Measurements from ENCODE around the gene TMEM39B. TPM values are rescaled to one million over a fixed set of nuclear protein-coding genes. Genes with fewer than 3 reads are reported as not detected.

TMEM39B gene
- total and polyA plus RNA-seq, 2 donors (not counting 3 experiments of a cell fraction or from before 2014, with no cell fraction given), result 47.3 to 64.3 TPM

- Histone ChIP-seq H3K4me3 (replicated peaks in 1 of 3; ENCODE audit: insufficient read depth in 1 of 3, low read depth in 1 of 3, low read length in 3 of 3) (no peak overlapping the region), H3K36me3 (ENCODE audit: control insufficient read depth in 2 of 2, extremely low read depth in 1 of 2, insufficient read depth in 2 of 2, low read length in 2 of 2) (peaks cover 26 to 38% of the 10 kb centered on the region in 2 experiments), H3K9me3 (replicated peaks; ENCODE audit: control insufficient read depth, insufficient read depth, low read length) (no peaks in the 10 kb centered on the region), H2AFZ (ENCODE audit: low read depth, low read length) (no peak overlapping the region), H3K9me1 (replicated peaks; ENCODE audit: control insufficient read depth, extremely low read depth, insufficient read depth, low read length) (no peaks in the 10 kb centered on the region), H3K27me3 (ENCODE audit: control insufficient read depth in 2 of 2, insufficient read depth in 2 of 2, low read length in 2 of 2) (no peaks in the 10 kb centered on the region), H3K79me2 (ENCODE audit: control insufficient read depth, insufficient read depth, low read length) (peaks cover 35% of the 10 kb centered on the region), H4K20me1 (replicated peaks; ENCODE audit: control insufficient read depth, extremely low read depth, insufficient read depth, low read length) (no peaks in the 10 kb centered on the region), H3K4me1 (ENCODE audit: control insufficient read depth, extremely low read depth, insufficient read depth, low read length) (no peaks in the 10 kb centered on the region), H3K9ac (replicated peaks; ENCODE audit: extremely low read depth, insufficient read depth, low read length) (no peak overlapping the region), H3K4me2 (ENCODE audit: insufficient read depth, low read length) (no peak overlapping the region), H3K27ac (ENCODE audit: insufficient read depth, low read depth, low read length) (no peak overlapping the region)
- intact Hi-C loops (cut with micrococcal nuclease) (no loop called here), dilution Hi-C loops (cut with MboI; ENCODE audit: extremely low pct_ligation_motif_present, low sequenced_read_pairs) (no loop called here)
- BruUV-seq (replicated peaks), result no TSS peak
- DNase-seq (ENCODE audit: low read depth, low spot score), result no peak
- POLR2A ChIA-PET, result no interaction called here
- no peak for FAIRE-seq
- no peak for TF ChIP-seq JUN (IDR thresholded peaks at IDR 0.05; ENCODE audit: borderline replicate concordance, insufficient read depth, insufficient read length, low read depth)
- TF ChIP-seq GATA2 (IDR thresholded peaks at IDR 0.05; ENCODE audit: insufficient read depth, insufficient read length, low read depth, low read length), result no peak
- TF ChIP-seq EZH2 (IDR thresholded peaks at IDR 0.05; ENCODE audit: borderline replicate concordance, low read depth, low read length, severe bottlenecking), result no peak
- TF ChIP-seq POLR2A (IDR thresholded peaks at IDR 0.05; ENCODE audit: low read depth, low read length), result no peak
- no peak for TF ChIP-seq MAX (IDR thresholded peaks at IDR 0.05; ENCODE audit: insufficient read depth, insufficient read length)
- TF ChIP-seq FOS (IDR thresholded peaks at IDR 0.05; ENCODE audit: borderline replicate concordance, insufficient read depth, low read length), result no peak
- no peak for TF ChIP-seq CTCF (IDR thresholded peaks at IDR 0.05; ENCODE audit: extremely low read depth in 1 of 2, insufficient read depth in 1 of 2, low read depth in 1 of 2, low read length in 2 of 2)
- no peak for TF ChIP-seq MYC (IDR thresholded peaks at IDR 0.05; ENCODE audit: low read depth, low read length)
- TF ChIP-seq POLR2AphosphoS5 (IDR thresholded peaks at IDR 0.05; ENCODE audit: insufficient read depth, low read depth, low read length), result no peak
- CTCF ChIA-PET, result no interaction called here
Measured at GRCh38 chr1:32047701-32048100, 25.0 kb upstream of the TMEM39B start.
